GM19043 (cell line): Measurements from ENCODE around the gene CETN1.
A peak's percentile ranks its signal among the peaks of the same experiment; 100 is the strongest.

Source experiments
- ATAC-seq: cut with Tn5 transposase; IDR thresholded peaks from one replicate; pipeline ENCODE4 v1.9.1; 2021; ENCODE audit warnings: low read depth; ENCODE audit not compliant: unreplicated experiment

Gene CETN1

DNA sequence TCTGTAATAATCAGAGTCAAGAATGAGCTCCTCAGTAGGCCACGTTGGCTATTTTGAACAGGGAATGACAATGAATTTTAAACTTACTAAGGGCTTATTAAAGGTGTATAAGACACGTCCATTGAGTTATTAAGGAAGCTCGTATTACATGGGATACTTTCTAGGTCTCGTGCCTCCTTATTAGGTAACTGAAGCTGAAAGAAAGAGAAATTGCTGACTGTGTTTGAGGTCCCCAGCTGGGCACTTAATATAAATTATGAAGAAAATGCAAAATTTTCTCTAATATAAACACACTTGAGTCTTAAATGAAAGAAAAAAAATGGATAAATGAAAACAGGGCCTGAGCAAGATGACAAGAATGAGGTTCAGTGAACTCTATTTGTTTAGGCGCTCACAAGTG, 38.4 kb downstream of the CETN1 start:
- ATAC-seq = no peak

DNA sequence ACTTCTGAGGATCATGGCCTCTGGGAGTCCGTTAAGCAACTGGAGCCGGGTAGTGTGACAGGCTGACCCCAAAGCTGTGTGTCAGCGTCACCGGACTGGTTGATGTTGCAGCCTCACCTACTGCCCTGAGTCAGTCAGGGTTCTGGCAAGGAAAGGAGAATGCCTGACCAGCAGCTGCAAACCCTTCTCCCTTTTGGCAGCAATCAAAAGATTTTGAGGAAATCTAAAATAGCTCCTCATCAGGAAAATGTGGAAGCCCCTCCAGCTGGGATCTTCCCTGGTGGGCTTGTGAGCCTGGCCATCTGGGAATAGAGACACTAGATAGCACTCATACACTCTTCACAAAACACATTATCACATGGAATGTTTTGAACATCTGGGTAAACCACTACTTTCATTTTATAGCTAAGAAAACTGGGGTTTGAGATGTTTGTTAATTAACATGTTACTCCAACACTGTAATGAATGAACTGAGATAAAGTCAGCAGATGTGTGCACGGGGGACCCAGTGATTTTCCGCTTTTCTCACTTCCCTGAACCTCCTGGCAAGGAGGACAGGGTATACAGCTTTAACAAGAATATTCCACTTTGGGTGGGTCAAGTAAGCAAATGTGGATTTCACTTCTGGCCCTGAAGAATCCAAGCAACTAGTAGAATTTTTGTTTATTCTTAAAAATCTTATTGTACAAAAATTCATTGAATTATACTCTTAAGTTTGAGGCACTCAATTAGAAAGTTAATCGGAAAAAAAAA, 41.3 kb downstream of the CETN1 start:
- no peak for ATAC-seq

DNA sequence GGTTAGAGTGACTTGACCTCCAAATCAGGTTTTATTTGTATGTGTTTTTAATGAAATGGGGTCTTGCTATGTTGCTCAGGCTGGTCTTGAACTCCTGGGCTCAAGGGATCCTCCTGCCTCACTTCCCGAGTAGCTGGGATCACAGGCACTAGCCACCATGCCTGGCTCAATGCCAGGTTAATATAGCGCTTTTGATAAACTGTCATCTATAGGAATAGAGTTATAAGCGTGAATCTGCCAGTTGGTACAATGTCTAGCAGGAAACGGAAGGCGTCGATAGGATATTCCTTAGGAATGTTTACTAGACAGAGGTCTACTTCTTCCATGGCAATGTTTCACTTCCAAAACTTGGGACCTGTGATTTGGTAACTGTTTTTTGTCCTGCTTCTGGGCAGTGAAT, 42.1 kb downstream of the CETN1 start:
- ATAC-seq = no peak

DNA sequence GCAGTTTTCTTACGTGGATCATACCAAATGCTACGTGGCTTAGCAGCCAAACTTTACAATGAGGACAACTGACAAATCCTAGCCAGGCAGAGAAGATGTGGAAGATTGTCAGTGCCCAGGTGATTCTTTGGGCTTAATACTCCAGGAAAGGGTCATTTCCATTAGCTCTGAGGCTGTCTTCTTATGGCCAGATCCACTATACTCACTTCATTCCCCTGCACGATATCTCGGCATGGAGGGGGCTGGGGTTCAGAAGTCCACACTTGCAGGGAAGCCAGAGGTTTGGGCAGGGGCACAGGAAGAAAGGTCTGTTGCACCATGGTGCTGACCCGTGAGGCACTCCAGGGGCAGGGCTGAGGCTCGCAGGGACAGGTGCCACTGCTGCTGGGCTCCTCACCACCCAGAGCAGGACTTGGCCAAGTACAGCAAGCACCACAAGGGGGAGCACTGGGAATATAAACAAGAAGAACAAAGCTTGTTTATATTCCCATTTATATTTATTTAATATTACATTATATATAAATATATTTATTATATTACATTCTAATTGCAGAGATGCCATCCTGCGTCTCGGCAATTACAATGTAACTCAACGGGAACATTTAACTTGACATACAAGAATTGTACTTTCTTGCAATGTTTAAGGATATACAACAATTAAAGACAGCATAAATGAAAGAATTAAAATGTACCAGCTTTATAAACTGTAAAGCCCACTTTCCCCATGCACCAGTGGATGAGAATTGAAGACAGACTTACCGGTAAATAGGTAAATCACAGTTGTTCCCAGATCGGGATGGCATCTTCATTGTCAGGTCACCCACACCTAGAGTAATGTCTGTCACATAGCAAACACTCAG, 43.8 kb downstream of the CETN1 start:
- ATAC-seq = peak; percentile 57

DNA sequence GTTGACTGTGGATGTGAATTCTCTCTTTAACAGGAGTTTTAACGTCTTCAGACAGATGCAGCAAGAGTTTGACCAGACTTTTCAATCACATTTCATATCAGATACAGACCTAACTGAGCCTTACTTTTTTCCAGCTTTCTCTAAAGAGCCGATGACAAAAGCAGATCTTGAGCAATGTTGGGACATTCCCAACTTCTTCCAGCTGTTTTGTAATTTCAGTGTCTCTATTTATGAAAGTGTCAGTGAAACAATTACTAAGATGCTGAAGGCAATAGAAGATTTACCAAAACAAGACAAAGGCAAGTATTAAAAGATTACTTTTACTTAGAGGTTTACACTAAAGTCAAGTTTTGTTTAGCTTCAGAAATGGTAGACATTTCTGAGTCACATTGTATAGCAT, 47.1 kb downstream of the CETN1 start:
- no peak for ATAC-seq

DNA sequence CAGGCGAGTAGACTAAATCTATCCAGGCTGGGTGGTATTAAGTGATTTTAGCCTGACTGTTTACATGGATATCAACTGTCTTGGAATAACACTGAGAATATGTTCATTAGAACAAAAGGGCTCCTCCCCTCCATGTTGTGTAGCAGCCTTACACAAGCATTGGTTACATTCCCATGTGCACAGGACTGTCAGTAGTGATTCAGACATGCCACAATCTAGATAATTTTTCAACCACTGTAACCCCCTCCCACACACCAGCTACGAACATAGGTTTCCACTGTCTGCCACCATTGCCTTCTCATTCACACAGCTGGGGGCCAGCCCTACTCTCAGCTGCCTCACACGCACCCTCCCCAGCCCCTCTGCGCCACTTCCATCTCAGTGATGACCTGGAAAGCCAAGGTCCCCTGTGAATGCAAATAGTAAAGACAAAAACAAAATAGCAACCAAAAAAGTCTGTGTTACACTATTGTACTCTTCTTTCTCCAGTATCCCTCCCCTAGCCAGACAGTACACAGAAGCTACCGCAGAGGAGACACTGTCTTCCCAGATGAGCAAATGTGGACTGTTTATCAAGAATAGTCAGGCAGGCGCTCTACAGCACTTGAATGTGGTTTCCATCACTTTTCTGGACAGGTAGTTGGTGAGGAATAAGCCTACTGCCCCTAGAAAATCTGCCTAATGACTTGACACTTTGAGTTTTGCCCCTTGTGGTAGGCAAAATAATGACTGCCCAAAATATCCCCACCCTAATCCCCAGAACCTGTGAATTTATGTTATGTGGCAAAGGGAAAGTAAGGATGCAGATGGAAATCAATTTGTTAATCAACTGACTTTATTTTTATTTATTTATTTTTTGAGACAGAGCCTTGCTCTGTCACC, 49.3 kb downstream of the CETN1 start:
- ATAC-seq = no peak

DNA sequence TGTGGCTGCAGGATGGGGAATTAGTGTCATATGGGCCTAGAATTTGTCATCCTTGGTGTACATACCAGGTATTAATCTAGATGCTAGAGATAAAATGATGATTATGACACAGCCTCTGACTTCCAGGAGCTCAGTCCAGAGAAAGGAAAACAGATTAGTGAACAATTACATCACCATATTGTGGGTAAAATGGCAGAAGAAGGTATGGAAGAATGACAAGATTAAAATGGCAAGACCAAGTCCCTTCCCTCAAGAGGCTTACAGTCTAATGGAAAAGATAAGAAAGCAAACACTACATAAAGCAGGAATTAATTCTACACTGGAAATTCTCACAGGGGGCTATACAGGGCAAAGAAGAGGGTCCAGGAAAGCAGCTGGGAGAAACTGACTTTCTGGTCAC, 51.4 kb downstream of the CETN1 start:
- ATAC-seq = no peak
